Measurements from ENCODE around the gene HLA-DPA1.
A peak's percentile ranks its signal among the peaks of the same experiment; 100 is the strongest.
"Not testable (repeated sequence)": the region's sequence is repeated elsewhere in the genome, so short reads cannot be mapped to it uniquely, and the experiment has no call there.

HLA-DPA1 gene

DNA sequence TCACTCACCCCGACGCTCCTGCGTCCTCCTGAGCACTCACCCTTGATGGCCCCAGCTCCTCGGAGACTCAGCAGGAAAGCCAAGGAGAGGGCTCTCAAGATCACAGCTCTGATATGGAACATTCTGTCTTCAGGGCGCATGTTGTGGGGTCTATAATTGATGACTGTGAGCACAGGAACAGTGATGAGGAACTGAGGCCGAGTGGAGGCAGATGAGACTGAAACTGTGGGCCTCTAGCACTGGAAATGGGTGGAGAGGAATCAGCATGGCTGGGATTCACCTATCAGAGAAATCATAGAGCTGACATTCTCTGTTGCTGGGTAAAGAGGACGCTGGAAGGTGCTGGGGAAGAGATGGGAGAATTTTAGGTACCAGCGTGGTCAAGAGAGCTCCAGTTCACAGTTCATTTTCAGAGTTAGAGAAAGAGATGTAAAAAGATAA lies at the start of gene HLA-DPA1:
HLA-DPA1 (minus strand) TSS at position 219 of the 441 bp plus-strand sequence.
- no peak for DNase-seq

DNA sequence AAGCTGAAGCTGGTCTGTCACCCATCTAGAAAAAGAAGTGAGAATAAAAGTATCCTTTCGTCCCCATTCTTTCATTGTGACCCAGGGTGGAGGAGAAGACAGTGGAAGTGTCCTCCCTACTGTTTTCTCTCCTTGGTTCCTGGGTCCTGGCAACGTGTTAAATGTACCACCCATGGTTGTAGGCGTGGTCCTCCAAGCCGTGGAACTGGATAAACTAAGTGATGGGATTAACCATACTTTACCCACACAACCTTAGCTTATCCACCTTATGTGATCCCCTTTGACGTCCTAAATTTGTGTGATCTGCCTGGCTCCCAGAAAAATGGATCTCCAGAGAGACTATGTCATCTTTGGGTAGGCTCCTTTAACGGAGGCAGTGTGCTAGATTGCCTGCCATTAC lies 49.7 kb upstream of the HLA-DPA1 start:
- no peak for DNase-seq

DNA sequence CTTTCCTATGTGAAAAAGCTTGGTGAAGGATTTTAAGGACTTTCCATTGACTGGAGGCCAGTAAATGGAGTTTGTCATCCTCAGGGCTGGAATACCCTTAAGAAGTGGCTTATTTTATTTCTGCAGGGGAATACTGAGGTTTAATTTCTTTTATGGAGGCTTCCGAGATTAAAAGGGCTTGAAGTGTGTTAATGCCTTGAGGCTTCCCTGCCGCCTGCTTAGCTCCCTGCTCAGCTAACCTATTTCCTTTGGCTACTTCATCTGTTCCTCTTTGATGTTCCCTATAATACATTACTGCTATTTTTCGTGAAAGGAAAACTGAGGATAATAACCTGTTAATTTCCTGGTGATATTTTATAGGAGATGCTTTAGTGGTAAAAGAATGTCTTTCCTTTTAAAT lies 46.6 kb upstream of the HLA-DPA1 start:
- no peak for DNase-seq

DNA sequence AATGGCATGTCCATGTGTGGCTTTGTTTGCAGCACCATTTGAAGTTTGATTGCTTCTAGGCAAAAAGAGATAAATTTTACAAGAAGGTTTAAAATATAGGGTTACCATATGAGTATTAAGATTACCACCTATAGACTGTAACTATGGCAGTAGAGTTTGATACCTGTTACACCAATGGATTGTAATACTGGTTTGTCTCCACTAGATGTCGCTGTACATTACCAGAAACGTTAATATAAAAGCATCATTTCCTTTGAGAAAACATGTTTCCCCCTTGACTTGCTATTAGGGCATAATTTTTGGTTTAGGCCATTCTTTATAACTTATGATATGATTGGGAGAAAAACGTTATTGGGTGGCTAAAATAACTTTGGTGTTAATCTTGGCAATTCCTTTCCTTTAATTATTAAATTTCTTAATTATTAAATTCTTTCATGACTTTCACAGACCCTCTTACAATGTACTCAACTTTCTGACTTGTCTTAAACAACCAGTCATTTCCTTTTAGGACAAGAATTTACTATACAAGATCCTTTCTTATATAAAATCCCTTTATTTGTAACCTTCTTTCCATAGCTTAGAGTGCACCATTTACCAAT lies 45.2 kb upstream of the HLA-DPA1 start:
- no peak for DNase-seq

DNA sequence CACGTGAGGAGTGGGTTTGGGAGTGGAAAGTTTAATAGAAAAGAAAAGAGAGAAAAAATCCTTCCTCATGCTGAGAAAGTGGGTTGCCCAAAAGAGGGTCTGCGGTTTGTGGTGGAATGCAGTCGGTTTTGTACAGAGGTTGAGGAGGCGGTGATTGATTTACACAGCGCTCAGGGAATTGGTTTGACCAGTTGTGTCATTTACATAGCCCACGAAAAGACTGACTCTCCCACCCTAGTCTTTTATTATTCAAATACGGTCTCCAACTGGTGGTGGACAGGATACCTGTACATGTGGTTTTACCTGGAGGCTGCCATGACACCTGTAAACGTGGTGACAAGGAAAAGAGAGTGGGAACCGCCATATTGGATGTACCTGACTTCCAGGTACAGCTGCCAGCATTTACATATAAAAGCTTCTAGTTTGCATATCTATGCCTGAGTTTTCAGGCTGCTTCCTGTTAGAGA lies 44.4 kb upstream of the HLA-DPA1 start:
- no peak for DNase-seq

DNA sequence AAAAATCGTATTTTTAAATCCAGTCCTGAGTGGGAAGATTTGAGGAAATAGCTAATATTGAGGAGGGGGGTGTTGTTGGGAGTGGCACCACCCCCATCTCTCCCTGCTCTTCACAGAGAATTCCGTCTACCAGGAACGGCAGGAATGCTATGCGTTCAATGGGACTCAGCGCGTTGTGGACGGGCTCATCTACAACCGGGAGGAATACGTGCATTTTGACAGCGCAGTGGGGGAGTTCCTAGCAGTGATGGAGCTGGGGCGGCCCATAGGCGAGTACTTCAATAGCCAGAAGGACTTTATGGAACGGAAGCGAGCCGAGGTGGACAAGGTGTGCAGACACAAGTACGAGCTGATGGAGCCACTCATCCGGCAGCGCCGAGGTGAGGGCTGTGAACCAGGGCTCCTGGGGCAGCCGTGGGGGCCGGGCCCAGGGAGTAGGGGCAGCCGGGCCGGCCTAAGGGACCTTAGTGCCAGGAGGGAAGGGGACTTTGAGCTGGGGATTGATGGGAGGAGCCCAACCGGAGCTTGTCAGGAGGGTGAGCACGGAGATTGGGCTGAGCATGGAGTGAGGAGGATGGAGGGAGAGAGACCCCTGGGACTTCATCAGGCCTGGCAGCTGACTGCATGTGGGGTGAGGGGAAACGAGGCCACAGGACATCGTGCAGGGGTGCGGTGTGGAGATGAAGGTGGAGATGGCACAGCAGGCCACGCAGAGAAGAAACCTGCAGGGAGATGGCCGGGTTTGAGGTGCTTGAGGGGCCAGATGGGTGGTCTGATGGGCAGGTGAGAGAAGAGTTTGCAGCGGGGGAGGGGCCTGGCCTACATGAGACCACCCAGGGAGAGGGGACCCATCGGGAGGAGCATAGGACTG lies 43.6 kb upstream of the HLA-DPA1 start:
- peak; percentile 21 for DNase-seq

DNA sequence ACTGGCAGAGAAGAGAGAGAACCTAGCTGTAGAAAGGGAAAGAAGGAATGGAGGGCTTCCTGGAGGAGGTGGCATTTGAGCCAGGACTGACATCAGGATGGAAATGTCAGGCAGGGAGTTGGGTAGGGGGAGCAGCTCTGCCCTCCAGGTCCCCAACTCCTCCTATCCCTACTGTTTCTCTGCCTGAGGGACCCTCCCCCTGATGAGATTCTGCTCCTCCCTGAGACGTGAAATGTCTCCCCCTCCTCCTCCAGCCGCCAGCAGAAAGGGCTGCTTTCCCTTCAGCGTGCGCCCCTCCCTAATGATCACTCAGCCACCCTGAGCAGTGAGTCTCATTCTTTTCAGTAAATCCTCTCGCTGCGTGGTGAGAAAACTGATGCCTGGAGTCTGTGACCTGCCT lies 43.0 kb upstream of the HLA-DPA1 start:
- no peak for DNase-seq

DNA sequence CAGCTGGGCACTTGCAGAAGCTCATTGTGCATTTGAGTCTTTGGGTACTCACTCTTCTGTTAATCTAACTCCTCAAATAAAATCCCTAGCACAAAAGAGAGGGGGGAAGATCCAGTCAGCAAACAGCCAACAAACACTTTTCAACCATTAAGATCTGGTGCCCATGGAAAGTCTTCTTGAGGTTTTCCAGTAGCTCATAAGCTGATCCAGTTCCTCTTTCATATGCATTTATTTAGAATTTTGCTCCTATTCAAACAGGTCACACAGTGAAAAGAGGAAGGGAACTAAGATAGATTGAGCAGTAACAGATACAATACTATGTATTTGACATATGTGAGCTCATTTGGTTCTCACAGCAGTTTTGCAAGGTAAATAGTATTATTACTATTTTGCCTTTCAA lies 41.0 kb upstream of the HLA-DPA1 start:
- DNase-seq: no peak

DNA sequence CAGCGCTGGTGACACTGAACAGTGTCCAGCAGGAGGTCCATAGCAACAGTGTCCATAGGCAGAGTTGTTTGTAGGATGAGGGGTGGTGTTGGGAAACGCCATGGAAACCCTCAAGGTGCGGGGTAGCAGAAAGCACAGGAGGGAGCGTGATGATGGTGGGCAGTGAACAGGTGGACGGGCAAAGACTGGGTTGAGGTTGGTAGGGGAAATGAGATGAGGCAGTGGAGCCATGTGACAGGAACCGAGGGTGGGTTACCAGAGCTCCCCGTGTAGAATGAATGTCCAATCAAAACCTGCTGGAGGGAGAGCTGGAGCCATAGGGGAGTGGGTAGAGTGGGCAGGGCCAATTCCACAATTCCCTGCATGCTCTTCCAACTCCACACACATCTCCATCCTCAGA lies 40.3 kb upstream of the HLA-DPA1 start:
- DNase-seq: no peak

DNA sequence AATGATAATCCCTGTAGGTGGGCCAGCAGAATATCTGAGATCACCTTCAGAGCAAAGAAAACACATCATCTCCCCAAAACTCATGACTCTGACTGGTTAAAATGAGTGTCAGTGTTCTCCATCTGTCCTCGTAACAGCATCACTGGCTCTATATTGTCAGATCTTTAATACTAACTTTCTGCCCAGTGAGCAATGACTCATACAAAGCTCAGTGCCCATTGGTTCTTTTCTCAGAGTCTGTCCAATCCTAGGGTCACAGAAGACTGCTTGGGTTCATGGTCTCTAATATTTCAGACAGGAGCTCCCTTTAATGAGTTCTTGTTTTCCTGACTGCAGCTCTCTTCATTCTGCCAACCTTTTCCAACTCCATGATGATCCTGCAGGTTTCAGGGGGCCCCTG lies 38.7 kb upstream of the HLA-DPA1 start:
- DNase-seq: no peak

DNA sequence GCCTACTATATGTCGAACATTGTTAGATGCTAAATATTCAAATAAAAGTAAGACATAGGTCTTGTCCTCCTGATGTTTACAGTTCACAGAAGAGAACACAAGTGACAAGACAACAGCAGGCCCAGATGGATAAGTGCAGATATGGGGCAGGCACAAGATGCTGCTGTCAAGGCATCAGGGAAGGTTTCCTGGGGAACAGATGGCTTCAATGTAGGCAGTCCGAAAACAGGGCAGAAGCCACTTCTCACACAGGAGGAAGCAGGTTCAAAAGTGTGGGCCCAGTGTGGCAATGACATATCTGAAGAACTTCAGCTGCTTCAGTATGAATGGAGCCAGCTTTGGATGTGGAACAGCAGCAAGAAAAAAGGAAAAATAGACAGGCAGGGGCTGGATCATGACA lies 34.9 kb upstream of the HLA-DPA1 start:
- DNase-seq: no peak

DNA sequence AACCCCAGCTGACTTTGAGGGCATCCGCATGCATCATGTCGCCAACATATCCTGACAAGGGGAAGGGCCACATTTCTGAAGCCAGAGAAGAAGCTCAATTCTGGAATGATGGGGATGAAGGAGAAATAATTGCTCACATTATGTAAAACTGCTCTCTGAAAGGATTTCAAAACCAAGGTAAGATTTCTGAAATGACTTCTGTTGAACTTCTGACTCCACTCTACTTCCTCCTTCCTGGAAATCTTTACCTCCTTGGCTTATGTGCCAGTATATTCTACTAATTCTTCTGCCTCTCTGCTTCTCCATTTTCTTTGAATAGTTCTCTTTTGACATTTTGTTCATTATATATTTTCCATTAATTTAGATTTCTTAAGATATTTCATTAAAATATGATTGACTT lies 34.2 kb upstream of the HLA-DPA1 start:
- DNase-seq: no peak

DNA sequence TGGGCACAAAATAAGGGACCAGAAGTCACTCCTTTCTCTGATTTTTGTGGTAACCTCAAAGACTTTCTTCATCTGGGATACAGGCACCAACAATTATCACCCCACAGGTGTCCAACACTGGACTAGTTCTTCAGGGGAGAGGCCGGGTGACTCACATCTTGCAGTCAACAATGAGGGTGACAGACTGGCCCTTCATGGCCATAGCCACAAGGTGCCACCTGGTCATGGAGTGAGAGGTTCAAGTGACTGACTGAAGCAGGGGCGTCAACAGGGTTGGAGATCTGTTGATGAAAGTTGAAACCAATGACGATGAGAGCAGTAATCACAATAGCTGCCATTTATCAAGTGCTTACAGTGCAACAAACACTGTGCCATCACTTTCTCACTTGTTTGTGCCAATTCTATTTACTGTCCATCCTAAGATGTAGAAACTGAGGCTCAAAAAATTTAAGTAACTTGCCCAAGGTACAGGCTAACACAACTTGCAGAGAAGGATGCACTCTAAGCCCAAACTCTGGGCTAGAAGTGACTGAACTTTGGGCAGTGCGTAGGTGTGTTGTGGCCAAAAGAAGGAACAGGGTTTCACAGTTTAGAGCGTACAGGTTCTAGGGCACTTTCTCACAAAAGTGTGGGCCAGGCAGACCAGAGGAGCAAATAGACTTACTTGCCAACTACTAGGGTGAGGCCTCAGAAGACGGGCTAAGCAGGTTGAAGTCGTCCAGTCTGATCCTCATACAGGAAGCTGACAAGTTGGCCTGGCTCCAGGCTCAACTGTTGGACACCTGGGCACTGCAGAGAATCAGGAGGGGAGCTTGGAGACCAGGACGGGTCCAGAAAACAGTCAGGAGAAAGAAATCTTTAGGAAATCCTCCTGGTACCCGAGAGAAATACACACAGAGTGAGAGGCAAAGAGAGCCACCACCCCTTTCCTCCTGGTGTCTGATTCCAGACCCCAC lies 32.7 kb upstream of the HLA-DPA1 start:
- DNase-seq: no peak

DNA sequence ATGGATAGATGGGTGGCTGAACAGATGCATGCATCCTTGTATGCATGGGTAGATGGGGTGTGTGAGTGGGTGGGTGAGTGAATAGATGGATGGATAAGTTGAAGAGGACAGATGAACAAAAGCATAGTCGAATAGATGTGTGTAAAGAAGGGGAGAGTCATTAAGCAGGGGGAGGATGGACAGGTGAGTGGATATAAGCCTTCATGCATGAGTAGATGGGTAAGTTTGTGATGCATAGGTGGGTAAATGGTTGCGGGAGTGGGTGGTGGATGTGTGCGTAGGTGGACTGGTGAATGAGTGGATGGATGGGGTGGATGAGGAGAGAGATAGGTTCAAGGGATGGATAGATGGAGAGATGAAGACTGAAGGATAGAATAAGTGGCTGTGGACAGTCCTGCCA lies 31.9 kb upstream of the HLA-DPA1 start:
- no peak for DNase-seq

DNA sequence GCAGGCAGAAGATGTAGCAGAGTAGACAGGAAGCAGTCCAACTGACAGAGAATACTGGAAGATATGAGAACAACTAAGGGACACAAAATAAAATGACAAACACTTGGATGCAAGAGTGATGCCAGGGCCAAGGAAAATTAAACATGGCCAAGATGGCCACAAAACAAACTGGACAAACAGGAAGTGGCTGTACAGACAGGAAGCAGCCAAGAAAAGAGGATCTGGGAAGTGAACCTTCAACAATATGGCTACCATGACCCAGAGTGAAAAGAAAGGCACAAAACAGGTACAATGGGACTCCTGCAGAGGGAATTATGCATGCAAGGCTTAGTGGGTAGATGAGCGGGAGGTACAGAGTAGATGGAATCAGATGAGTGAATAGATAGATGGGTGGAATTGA lies 31.4 kb upstream of the HLA-DPA1 start:
- DNase-seq: no peak

DNA sequence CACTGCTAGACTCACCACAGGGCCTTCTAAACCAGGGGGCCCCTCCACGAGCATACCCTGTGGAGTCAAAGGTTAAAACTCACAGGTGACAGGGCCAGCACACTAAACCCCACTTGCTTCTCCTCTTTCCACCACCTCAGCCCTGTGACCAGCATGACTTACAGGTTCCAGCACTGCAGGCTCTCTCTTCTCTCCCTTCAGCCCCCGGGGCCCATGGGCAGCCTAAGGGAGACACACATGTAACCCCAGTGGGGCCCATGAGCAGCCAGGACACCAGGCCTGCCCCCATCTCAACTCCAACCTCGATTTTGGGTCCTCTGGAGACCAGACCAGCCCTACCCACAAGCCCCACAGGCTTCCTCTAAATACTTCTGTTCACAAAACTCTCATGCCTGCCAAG lies 30.3 kb upstream of the HLA-DPA1 start:
- no peak for DNase-seq

DNA sequence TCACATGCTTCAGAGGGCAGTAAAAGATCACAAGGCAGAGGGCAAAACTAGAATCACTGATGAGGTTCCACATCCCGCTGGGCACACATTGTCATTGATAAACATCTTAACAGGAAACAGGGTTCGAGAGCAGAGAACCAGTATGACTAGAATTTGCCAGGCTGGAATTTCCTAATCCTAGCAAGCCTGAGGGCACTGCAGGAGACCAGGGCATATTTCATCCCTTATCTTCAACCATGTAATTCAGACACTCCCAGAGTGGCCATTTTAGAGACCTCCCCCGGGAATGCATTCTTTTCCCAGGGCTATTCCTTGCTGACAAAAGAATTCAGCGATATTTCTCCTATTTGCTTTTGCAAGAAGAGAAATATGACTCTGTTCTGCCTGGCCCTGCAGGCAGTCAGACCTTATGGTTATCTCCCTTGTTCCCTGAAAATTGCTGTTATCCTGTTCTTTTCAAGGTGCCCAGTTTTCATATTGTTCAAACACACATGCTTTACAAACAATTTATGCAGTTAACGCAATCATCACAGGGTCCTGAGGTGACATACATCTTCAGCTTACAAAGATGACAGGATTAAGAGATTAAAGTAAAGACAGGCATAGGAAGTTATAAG lies 27.8 kb upstream of the HLA-DPA1 start:
- DNase-seq: not testable (repeated sequence)

DNA sequence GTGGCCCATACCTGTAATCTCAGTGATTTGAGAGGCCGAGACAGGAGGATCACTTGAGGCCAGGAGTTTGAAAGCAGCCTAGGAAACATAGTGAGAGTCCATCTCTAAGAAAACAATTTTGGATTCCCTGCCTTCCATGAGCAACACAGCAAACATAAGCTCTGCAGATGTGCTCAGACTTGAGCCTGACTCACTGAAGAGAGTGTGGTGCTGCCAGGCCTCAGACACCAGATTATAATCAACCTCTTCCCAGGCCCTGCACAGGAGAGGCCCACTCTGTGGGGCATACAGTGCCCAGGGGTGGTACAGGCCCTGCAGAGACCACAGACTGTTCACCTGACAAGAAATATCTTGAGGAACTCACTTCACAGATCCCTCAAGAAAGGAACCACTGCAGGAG lies 22.2 kb upstream of the HLA-DPA1 start:
- no peak for DNase-seq

DNA sequence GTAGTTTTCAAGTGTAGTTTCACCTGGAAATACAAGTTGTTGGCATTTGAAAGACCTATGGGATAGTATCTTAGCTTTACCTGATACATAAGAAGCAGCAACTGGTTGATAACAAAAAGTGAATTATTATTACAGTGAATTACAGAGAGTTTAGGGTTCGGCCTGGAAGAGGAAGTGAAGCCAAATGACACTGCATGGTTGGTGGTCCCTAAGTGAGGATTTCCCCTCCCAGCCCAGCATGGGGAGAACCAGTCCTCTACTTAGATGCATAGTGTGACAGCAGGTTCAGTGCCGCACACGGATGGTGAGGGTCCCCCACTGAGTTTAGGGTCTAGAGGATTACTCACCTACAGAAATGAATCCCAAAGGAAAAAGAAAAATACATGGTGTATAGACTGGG lies 20.4 kb upstream of the HLA-DPA1 start:
- no peak for DNase-seq

DNA sequence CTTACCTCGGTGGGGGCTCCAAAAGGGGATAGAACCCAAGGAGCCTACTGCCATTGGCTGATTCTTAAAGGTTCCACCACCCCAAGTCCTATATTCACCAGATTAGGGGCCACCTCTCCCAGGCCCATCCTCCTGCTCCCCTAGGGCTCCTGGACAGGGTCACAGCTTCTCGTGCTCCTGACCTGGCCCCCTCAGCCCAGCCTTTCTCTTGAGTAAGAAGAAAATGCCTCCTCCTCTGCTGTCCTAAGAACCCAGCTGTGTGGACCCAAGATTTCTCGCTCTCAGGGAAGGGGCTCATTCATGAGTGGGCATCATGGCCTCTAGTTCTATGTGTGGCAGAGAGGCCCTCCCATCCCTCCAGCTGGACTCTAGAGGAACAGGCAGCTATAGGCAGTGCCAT lies 18.9 kb upstream of the HLA-DPA1 start:
- no peak for DNase-seq

DNA sequence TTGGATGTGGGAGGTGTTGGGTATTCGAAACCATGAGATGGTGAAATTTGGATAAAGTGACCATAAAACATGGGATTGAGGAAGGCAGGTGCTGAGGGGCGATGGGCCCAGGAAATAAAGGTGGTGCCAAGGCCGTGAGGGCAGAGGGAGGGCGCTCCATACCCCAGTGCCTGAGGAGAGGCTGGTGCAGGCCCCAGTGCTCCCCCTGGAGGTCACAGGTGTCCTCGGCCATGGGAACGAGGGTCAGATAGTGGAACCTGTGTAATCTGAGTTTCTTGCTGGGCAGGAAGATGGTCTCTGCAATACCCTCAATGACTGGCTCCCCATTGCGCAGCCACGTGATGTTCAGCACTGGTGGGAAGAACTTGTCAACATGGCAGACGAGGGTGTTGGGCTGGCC lies 18.5 kb upstream of the HLA-DPA1 start:
- DNase-seq: peak; percentile 64

DNA sequence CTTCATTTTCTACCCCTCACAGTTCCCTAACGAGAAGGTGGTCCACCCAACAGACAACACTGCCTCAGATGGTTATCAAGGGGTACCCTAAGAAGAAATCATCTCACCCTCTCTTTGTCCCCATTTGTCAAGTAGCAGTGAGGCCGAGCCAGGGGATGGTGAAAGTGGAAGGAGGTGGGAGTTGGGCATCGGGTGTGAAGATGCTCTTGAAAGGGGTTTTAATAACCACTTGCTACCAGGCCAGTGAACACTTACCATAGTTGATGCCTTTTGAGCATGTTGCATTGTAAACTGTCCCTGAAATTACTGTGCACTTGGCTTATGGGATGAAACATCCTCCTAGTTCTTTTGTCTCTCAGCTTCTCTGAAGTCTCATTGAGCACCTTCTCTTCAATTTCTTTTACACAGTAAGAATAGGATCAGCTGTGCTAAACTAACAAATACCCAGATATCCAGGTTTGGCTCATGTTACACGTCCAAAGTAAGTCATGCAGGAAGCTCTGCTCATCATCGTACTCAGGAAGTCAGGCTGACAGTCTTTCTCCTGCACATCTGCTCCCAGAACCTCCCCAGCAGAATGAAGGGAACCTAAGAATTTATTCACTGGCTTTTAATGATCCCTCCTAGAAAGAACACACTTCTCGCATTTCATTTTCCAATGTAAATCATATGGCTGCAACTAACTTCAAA lies 15.6 kb upstream of the HLA-DPA1 start:
- no peak for DNase-seq
